HEK293 (cell line): ENCODE data around the gene FHL1.

Experiments used
- CTCF ChIA-PET: fragments of 350-600 bp; formaldehyde crosslinking; extraction: SDS; loops from one replicate; lab custom pipeline; 2021; ENCODE audit warnings: antibody characterized with exemption; lab: Yijun Ruan, JAX
- POLR2A ChIA-PET: fragments of 300-600 bp; formaldehyde crosslinking; extraction: SDS; loops from one replicate; lab custom pipeline; 2020; ENCODE audit warnings: antibody characterized with exemption, inconsistent platforms; lab: Yijun Ruan, JAX
- H3K27ac ChIP-seq: fragments of 200-500 bp; sonication (Bioruptor generic); 2 replicates; pipeline ENCODE4 v1.5.1; 2014; ENCODE audit warnings: low read depth, low read length, control low read depth, inconsistent platforms; ENCODE audit errors: extremely low read depth
- H3K36me3 ChIP-seq, 2 experiments: fragments of 200-500 bp in 1 of 2; sonication (Bioruptor generic) in 1 of 2; 1 replicate in 1 of 2; 2 replicates in 1 of 2; pipeline ENCODE4 v1.5.1; 2014 to 2017; ENCODE audit warnings: inconsistent platforms in 2 of 2, low read length in 2 of 2; ENCODE audit not compliant: control insufficient read depth in 2 of 2, insufficient read depth in 1 of 2
- H3K4me1 ChIP-seq: fragments of 200-500 bp; sonication (Bioruptor generic); 2 replicates; pipeline ENCODE4 v1.5.1; 2014; ENCODE audit warnings: mild to moderate bottlenecking, low read length, inconsistent platforms; ENCODE audit not compliant: control insufficient read depth, insufficient read depth
- H3K4me3 ChIP-seq: 2 replicates; pipeline ENCODE4 v1.5.1; 2011; ENCODE audit warnings: low read depth, mild to moderate bottlenecking, control low read depth, low read length, moderate library complexity
- H3K9me3 ChIP-seq: fragments of 200-500 bp; sonication (Bioruptor generic); 2 replicates; pipeline ENCODE4 v1.5.1; 2014; ENCODE audit warnings: low read depth, low read length, inconsistent platforms; ENCODE audit not compliant: control insufficient read depth, insufficient read depth
- ATF2 ChIP-seq: fragments of 450-650 bp; formaldehyde crosslinking; IDR thresholded peaks from 2 replicates; pipeline ENCODE4 v1.5.1; 2016; ENCODE audit warnings: missing biosample characterization, missing genetic modification characterization, low read depth
- BCL11A ChIP-seq: fragments of 450-650 bp; formaldehyde crosslinking; IDR thresholded peaks from 2 replicates; pipeline ENCODE4 v1.5.1; 2016; ENCODE audit warnings: low read depth, missing biosample characterization, missing genetic modification characterization
- GLI4 ChIP-seq: fragments of 450-650 bp; formaldehyde crosslinking; IDR thresholded peaks from 2 replicates; pipeline ENCODE4 v1.5.1; 2016; ENCODE audit warnings: missing biosample characterization, missing genetic modification characterization
- HOXC10 ChIP-seq: sonication (generic); formaldehyde crosslinking; IDR thresholded peaks from 2 replicates; pipeline ENCODE4 v1.8.1; 2023; ENCODE audit warnings: mild to moderate bottlenecking, missing genetic modification reagents
- KLF9 ChIP-seq: fragments of 450-650 bp; formaldehyde crosslinking; IDR thresholded peaks from 2 replicates; pipeline ENCODE4 v1.5.1; 2016; ENCODE audit warnings: missing biosample characterization, missing genetic modification characterization, low read depth
- OSR2 ChIP-seq: fragments of 450-650 bp; formaldehyde crosslinking; IDR thresholded peaks from 2 replicates; pipeline ENCODE4 v1.5.1; 2016; ENCODE audit warnings: missing biosample characterization, missing genetic modification characterization
- PBX3 ChIP-seq: sonication (generic); formaldehyde crosslinking; IDR thresholded peaks from 2 replicates; pipeline ENCODE4 v1.8.1; 2022; ENCODE audit warnings: mild to moderate bottlenecking, moderate library complexity, missing genetic modification reagents
- PRDM1 ChIP-seq: fragments of 450-650 bp; formaldehyde crosslinking; IDR thresholded peaks from 2 replicates; pipeline ENCODE4; 2016; ENCODE audit warnings: missing biosample characterization, missing genetic modification characterization
- SP7 ChIP-seq: fragments of 450-650 bp; formaldehyde crosslinking; IDR thresholded peaks from 2 replicates; pipeline ENCODE4 v1.5.1; 2016; ENCODE audit warnings: missing biosample characterization, missing genetic modification characterization
- ZBTB1 ChIP-seq: fragments of 450-650 bp; formaldehyde crosslinking; IDR thresholded peaks from 2 replicates; pipeline ENCODE4 v1.5.1; 2016; ENCODE audit warnings: missing biosample characterization, missing genetic modification characterization
- ZFP69B ChIP-seq: fragments of 450-650 bp; formaldehyde crosslinking; IDR thresholded peaks from 2 replicates; pipeline ENCODE4 v1.5.1; 2016; ENCODE audit warnings: missing biosample characterization, missing genetic modification characterization
- ZNF138 ChIP-seq: fragments of 450-650 bp; formaldehyde crosslinking; IDR thresholded peaks from 2 replicates; pipeline ENCODE4 v1.5.1; 2016; ENCODE audit warnings: missing biosample characterization, missing genetic modification characterization, borderline replicate concordance
- ZNF146 ChIP-seq: fragments of 450-650 bp; formaldehyde crosslinking; IDR thresholded peaks from 2 replicates; pipeline ENCODE4 v1.5.1; 2016; ENCODE audit warnings: missing biosample characterization, missing genetic modification characterization
- ZNF202 ChIP-seq: fragments of 450-650 bp; formaldehyde crosslinking; IDR thresholded peaks from 2 replicates; pipeline ENCODE4 v1.5.1; 2016; ENCODE audit warnings: missing biosample characterization, missing genetic modification characterization, borderline replicate concordance
- ZNF280C ChIP-seq: fragments of 450-650 bp; formaldehyde crosslinking; IDR thresholded peaks from 2 replicates; pipeline ENCODE4 v1.5.1; 2016; ENCODE audit warnings: missing biosample characterization, missing genetic modification characterization
- ZNF416 ChIP-seq: fragments of 450-650 bp; formaldehyde crosslinking; IDR thresholded peaks from 2 replicates; pipeline ENCODE4 v1.5.1; 2016; ENCODE audit warnings: missing biosample characterization, missing genetic modification characterization
- ZNF585B ChIP-seq: fragments of 450-650 bp; formaldehyde crosslinking; IDR thresholded peaks from 2 replicates; pipeline ENCODE4 v1.5.1; 2016; ENCODE audit warnings: missing biosample characterization, missing genetic modification characterization
- ZNF596 ChIP-seq: fragments of 450-650 bp; IDR thresholded peaks from 2 replicates; pipeline ENCODE4 v1.5.0; 2018; ENCODE audit warnings: missing biosample characterization, mild to moderate bottlenecking, missing genetic modification characterization, moderate library complexity
- ZNF629 ChIP-seq: fragments of 450-650 bp; formaldehyde crosslinking; IDR thresholded peaks from 2 replicates; pipeline ENCODE4 v1.5.1; 2017; ENCODE audit warnings: missing biosample characterization, missing genetic modification characterization
- ZNF707 ChIP-seq: fragments of 450-650 bp; formaldehyde crosslinking; IDR thresholded peaks from 2 replicates; pipeline ENCODE4 v1.5.1; 2016; ENCODE audit warnings: missing biosample characterization, missing genetic modification characterization
- ZNF768 ChIP-seq: fragments of 450-650 bp; formaldehyde crosslinking; IDR thresholded peaks from 2 replicates; pipeline ENCODE4 v1.5.1; 2018; ENCODE audit warnings: missing biosample characterization, mild to moderate bottlenecking, missing genetic modification characterization
- ZNF777 ChIP-seq: fragments of 450-650 bp; formaldehyde crosslinking; IDR thresholded peaks from 2 replicates; pipeline ENCODE4 v1.5.1; 2017; ENCODE audit warnings: missing biosample characterization, missing genetic modification characterization, borderline replicate concordance
- ZNF792 ChIP-seq: fragments of 450-650 bp; formaldehyde crosslinking; IDR thresholded peaks from 2 replicates; pipeline ENCODE4 v1.5.1; 2016; ENCODE audit warnings: missing biosample characterization, missing genetic modification characterization
- ZNF837 ChIP-seq: fragments of 450-650 bp; formaldehyde crosslinking; IDR thresholded peaks from 2 replicates; pipeline ENCODE4 v1.5.1; 2016; ENCODE audit warnings: missing biosample characterization, missing genetic modification characterization
- ZSCAN30 ChIP-seq: fragments of 450-650 bp; IDR thresholded peaks from 2 replicates; pipeline ENCODE4 v1.5.1; 2018; ENCODE audit warnings: missing biosample characterization, mild to moderate bottlenecking, missing genetic modification characterization, moderate library complexity
- ZSCAN4 ChIP-seq: fragments of 450-650 bp; formaldehyde crosslinking; IDR thresholded peaks from 2 replicates; pipeline ENCODE4 v1.5.1; 2017; ENCODE audit warnings: missing biosample characterization, missing genetic modification characterization

FHL1 gene

GRCh38 chrX:136215559-136215958 is 68.2 kb downstream of the FHL1 start (continued):
- no peak for TF ChIP-seq ZBTB1
- TF ChIP-seq PBX3 = no peak
- TF ChIP-seq BCL11A = no peak
- no peak for TF ChIP-seq ZNF768 (tag by site-specific recombination)
- no peak for TF ChIP-seq ZNF146 (tag by site-specific recombination)
- no peak for TF ChIP-seq OSR2 (tag by site-specific recombination)
- TF ChIP-seq ZNF792 (tag by site-specific recombination) = no peak
- no peak for TF ChIP-seq ZNF596 (tag by site-specific recombination)
- peak; percentile 75 for TF ChIP-seq ZNF629 (tag by site-specific recombination)
- TF ChIP-seq ZSCAN30 (tag by site-specific recombination) = no peak
- no peak for TF ChIP-seq ZNF138 (tag by site-specific recombination)
- TF ChIP-seq ATF2 = peak; percentile 83
- no peak for TF ChIP-seq GLI4 (tag by site-specific recombination)
- TF ChIP-seq ZNF416 (tag by site-specific recombination) = no peak
- no peak for TF ChIP-seq ZNF202 (tag by site-specific recombination)
- TF ChIP-seq, all 188 proteins: peak for 5

- CTCF ChIA-PET = interaction anchor here (1.1 kb wide), 1 partner anchor 47 kb away, joined by 3 read pairs; no protein-coding TSS in a partner anchor
- H3K27ac ChIP-seq = no peak overlapping the region
- POLR2A ChIA-PET = no interaction called here
- no peak for TF ChIP-seq ZNF777 (tag by site-specific recombination)
- TF ChIP-seq ZNF585B = no peak
- TF ChIP-seq HOXC10 (CRISPR knock-in tag) = no peak
- TF ChIP-seq ZNF146 (tag by site-specific recombination) = no peak
- TF ChIP-seq ZSCAN4 (tag by site-specific recombination) = no peak
- TF ChIP-seq ZNF837 = no peak
- no peak for TF ChIP-seq SP7 (tag by site-specific recombination)
- no peak for TF ChIP-seq ZFP69B (tag by site-specific recombination)
- no peak for TF ChIP-seq ZNF707
- no peak for TF ChIP-seq PRDM1 (tag by site-specific recombination)
- TF ChIP-seq KLF9 = no peak
- TF ChIP-seq ZNF280C (tag by site-specific recombination) = no peak
- no peaks in the 10 kb centered on the region for H3K4me1 ChIP-seq
- H3K9me3 ChIP-seq = no peaks in the 10 kb centered on the region
- no peak overlapping the region for H3K4me3 ChIP-seq
- H3K36me3 ChIP-seq = peaks cover 19 to 57% of the 10 kb centered on the region in 2 experiments
Measured at GRCh38 chrX:136219893-136220292, 72.6 kb downstream of the FHL1 start.
